Adrenal gland (tissue), 5 donors: Measurements from ENCODE around the gene C11orf87.

ENCODE experiments used
- CTCF ChIP-seq, 6 experiments: fragments of 450-650 bp in 4 of 6; fragments of 200-600 bp in 2 of 6; sonication (generic) in 1 of 6; IDR thresholded peaks; 1 replicate in 5 of 6; 2 replicates in 1 of 6; pipeline versions ENCODE4 v1.5.1 to v1.8.0; 2016 to 2021; ENCODE audit warnings: antibody characterized with exemption in 6 of 6, mild to moderate bottlenecking in 2 of 6, moderate library complexity in 1 of 6
- POLR2A ChIP-seq, 2 donors: fragments of 450-650 bp; IDR thresholded peaks; one replicate each; pipeline ENCODE4 v1.6.1; 2017; ENCODE audit warnings: antibody characterized with exemption in 2 of 2, mild to moderate bottlenecking in 2 of 2, moderate library complexity in 1 of 2
- donor health status: DM: no; HTN: no; CAD: no.

- TF ChIP-seq CTCF (IDR thresholded peaks at IDR 0.05) (no peak), POLR2A (IDR thresholded peaks at IDR 0.05) (no peak)
Measured at GRCh38 chr11:109378034-109378433, 44.0 kb upstream of the C11orf87 start.
